Daoy (cell line): ENCODE data around the gene GSN. TPM values are rescaled to one million over a fixed set of nuclear protein-coding genes. Genes with fewer than 3 reads are reported as not detected.
A peak's percentile ranks its signal among the peaks of the same experiment; 100 is the strongest.

Source experiments
- DNase-seq: peaks from one replicate; pipeline ENCODE4 v3.0.0-alpha.2; 2015; ENCODE audit warnings: low read depth
- total RNA-seq: library from RNA; depleted of rRNA; stranded (reverse); fragments of >200 nt; shearing (Covaris generic); gene quantifications from 2 replicates; pipeline ENCODE4 v1.2.3, GENCODE V29; 2014

GSN gene
- total RNA-seq, 1 experiment from 2014 or later, result 95.2 TPM

- no peak for DNase-seq
Observed at GRCh38 chr9:121303456-121304451, 35.8 kb downstream of the GSN start.

DNA sequence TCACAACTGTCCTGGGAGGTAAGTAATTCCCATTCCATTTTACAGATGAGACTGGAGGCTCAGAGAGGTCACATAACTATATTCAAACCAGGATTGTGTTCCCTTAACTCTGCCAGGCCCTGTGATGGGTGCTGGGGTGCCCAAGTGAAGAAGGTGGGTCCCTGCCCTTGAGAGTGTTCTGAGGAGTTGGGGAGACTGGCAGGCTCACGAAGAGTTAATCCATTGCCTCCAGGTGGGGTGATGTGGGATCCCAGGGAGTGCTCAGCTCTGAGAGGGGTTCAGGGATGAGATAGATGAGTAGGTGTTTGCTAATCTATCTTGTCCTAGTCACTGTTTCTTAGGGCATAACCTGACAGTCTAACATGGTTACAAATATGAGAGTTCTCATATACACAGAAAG, 36.7 kb downstream of the GSN start:
- no peak for DNase-seq

GRCh38 chr9:121305269-121305994, 37.5 kb downstream of the GSN start:
- no peak for DNase-seq

GRCh38 chr9:121307976-121308375, 40.0 kb downstream of the GSN start:
- no peak for DNase-seq

DNA sequence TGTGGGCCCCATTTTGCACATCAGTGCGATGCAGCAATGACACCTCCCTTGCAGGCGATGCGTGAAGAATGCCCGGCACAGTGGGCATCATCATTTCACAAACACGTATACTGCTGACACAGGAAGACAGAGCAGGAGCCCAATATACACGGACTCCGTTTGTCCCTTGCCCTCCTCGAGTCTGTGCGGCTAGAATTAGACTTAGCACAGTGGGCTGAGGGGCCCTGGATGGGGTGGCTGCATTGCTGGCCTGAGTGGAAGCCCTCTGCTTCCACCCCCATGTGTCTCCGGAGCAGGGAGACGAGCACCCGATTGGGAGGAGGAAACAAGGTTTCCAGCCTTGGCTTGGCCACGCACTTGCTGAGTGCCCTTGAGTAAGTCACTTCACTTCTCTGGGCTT, 40.8 kb downstream of the GSN start:
- no peak for DNase-seq

- no peak for DNase-seq
Observed at GRCh38 chr9:121309171-121309570, 41.2 kb downstream of the GSN start.

DNA sequence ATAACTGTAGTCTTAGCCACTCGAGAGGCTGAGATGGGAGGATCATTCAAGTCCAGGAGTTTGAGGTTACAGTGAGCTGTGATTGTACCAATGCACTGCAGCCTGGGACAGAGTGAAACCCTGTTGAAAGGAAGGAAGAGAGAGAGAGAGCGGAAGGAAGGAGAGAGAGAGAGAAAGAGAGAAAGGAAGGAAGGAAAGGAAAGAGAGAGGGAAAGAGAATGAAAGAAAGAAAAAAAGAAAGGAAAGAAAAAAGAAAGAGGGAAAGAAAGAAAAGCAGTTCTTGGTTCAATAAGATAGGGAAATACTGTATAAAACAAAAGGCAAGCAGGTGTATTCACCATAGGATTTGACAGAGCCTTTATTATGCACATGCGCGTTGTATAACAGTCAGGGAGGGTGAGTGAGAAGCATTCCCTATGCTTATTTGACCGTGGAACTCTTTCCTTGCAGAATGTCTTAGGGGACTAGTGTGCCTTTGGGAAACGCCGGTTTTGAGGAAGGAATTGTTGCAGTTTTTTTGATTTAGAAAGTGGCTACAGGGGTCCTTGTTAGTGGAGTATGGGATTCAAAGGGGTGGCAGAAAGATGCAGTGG, 42.0 kb downstream of the GSN start:
- no peak for DNase-seq

DNA sequence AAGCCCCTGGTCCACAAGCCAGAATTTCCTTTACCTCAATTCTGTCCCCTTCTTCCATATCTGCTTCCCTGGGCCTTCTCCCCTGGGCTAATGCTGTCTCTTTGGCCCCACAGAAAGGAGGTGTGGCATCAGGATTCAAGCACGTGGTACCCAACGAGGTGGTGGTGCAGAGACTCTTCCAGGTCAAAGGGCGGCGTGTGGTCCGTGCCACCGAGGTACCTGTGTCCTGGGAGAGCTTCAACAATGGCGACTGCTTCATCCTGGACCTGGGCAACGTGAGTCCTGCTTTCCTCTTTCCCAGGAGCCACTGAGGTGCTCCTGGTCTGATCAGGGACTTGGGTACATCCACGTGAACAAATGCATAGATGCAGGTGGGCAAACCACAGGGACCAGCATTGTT, 42.6 kb downstream of the GSN start:
- DNase-seq, result no peak

DNA sequence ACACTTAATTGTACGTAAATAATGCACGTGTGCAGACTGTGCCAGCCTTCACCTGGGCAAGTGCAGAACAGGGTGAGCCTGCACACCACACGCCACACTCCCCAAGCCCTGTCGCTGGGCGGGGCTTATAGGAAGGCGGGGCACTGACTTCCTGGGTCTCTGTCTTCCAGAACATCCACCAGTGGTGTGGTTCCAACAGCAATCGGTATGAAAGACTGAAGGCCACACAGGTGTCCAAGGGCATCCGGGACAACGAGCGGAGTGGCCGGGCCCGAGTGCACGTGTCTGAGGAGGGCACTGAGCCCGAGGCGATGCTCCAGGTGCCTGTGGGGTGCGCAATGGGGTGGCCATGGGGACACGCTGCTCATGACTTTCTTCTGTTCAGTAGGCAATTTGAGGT, 44.2 kb downstream of the GSN start:
- no peak for DNase-seq

DNA sequence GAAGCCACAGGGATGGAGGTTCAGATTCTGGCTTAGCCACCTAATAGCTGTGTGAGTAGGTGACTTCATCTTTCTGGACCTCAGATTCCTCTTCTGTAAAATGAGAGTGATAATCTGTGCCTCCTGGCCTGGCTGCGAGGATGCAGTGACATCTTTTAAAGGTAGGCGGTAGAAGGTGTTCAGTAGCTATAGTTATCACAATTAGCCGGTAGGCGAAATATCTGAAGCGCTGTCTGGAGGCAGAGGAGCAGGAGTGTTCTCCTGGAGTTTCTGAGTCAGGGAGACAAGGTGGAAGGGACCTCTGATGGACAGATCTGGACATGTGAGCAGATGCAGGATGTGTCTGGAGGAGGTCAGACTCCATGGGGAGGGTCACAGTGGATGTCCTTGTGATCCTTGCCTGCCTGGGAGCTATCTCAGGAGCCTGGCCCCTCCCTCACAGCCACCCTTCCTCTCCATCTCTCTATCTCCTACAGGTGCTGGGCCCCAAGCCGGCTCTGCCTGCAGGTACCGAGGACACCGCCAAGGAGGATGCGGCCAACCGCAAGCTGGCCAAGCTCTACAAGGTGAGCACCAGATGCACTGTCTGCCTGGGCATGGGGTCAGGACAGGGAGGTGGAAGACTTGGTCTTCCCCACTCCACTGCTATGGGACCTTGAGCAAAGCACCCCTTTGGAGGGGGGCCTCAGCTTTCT, 45.6 kb downstream of the GSN start:
- DNase-seq, result no peak

GRCh38 chr9:121316378-121316777, 48.4 kb downstream of the GSN start:
- no peak for DNase-seq

DNA sequence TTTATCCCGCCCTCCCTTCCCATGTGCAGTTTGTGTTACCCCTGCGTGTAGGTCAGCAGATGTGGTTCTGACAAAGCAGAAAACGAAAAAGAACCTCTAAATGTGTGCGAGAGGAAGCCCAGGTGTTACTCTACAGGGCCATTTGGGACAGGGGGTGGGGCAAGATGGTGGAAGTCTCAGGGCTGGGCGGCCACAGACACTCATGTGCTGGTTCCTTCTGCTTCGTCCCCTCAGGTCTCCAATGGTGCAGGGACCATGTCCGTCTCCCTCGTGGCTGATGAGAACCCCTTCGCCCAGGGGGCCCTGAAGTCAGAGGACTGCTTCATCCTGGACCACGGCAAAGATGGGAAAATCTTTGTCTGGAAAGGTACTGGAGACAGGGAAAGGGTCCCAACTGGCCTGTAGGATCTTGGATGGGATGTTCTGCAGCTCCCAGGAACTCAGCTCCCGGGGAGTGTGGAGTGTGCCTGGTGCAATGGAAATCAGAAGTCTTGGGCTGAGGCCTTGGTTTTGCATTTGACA, 49.0 kb downstream of the GSN start:
- DNase-seq, result no peak

- DNase-seq, result no peak
Observed at GRCh38 chr9:121317737-121318630, 50.0 kb downstream of the GSN start.

- no peak for DNase-seq
Observed at GRCh38 chr9:121318631-121319382, 50.8 kb downstream of the GSN start.

DNA sequence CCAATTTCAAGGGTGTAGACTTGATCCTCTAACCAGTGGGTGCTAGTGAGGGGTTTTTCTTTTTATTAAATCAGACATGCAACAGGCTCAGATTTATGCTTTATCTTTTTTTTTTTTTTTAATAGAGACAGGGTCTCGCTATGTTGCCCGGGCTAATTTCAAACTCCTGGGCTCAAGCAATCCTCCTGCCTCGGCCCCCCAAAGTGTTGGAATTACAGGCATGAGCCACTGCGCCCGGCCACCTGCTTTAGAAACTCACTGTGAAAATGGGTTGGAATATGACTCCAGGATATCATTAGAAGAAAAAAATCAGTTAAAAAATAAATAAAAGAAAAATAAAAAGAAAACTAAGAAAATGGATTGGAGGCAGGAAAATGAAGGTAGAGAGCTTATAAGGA, 51.4 kb downstream of the GSN start:
- no peak for DNase-seq

DNA sequence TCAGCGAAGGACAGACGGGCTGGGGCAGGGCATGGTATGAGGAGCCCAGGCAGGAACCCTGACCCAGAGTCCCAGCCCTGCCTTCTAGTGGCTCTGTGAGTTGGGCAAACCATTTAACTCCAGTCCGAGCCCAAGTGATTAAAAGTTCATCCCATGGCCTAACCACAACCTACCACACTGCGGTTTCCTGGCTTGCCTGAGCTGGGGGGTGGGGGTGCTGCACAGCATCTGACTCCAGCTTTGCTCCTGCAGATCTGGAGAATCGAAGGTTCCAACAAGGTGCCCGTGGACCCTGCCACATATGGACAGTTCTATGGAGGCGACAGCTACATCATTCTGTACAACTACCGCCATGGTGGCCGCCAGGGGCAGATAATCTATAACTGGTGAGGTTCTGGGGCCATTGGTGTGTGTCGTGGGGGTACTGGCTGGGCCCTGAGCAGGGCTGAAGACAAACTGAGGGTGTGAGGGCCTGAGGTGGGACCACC, 53.1 kb downstream of the GSN start:
- peak; percentile 39 for DNase-seq

- peak; percentile 73 for DNase-seq
Observed at GRCh38 chr9:121322037-121322736, 54.2 kb downstream of the GSN start.

- no peak for DNase-seq
Observed at GRCh38 chr9:121322737-121323448, 54.9 kb downstream of the GSN start.
